Activated CD8-positive, alpha-beta memory T cell treated with anti-CD3 and anti-CD28 coated beads for 48 hours (primary cell): ENCODE data around the gene NSD1.

Source experiments
- DNase-seq, 3 experiments: peaks; one replicate each; pipeline ENCODE4 v3.0.0-alpha.2; 2020; ENCODE audit warnings: low read depth in 2 of 3, low spot score in 2 of 3

NSD1 gene

GRCh38 chr5:177306674-177307543 is 173.3 kb downstream of the NSD1 start:
- no peak for DNase-seq

GRCh38 chr5:177307544-177308363 is 174.2 kb downstream of the NSD1 start:
- no peak for DNase-seq

- no peak for DNase-seq
Measured at GRCh38 chr5:177308740-177309139, 175.2 kb downstream of the NSD1 start.

GRCh38 chr5:177309351-177310191 is 176.0 kb downstream of the NSD1 start:
- no peak for DNase-seq

- no peak for DNase-seq
Measured at GRCh38 chr5:177310332-177310731, 176.8 kb downstream of the NSD1 start.

GRCh38 chr5:177310757-177311391 is 177.3 kb downstream of the NSD1 start:
- no peak for DNase-seq

- no peak for DNase-seq
Measured at GRCh38 chr5:177311392-177311722, 177.8 kb downstream of the NSD1 start.

GRCh38 chr5:177311723-177312648 is 178.4 kb downstream of the NSD1 start, which contains the start of gene MXD3:
Gene MXD3, minus strand, starts transcription at chr5:177311898. Its CDS starts 68 bp downstream, at chr5:177311830.
- peak; percentile 88 to 95 (median 90) for DNase-seq

- no peak for DNase-seq
Measured at GRCh38 chr5:177312649-177313181, 179.1 kb downstream of the NSD1 start.

GRCh38 chr5:177313561-177314259 is 180.1 kb downstream of the NSD1 start:
- no peak for DNase-seq

GRCh38 chr5:177314376-177315342 is 181.1 kb downstream of the NSD1 start:
- no peak for DNase-seq

GRCh38 chr5:177315411-177315810 is 181.8 kb downstream of the NSD1 start:
- no peak for DNase-seq

- no peak for DNase-seq
Measured at GRCh38 chr5:177316005-177316404, 182.4 kb downstream of the NSD1 start.

GRCh38 chr5:177317959-177318377 is 184.4 kb downstream of the NSD1 start:
- no peak for DNase-seq

GRCh38 chr5:177319913-177320588 is 186.5 kb downstream of the NSD1 start:
- no peak for DNase-seq

GRCh38 chr5:177320879-177321278 is 187.3 kb downstream of the NSD1 start:
- no peak for DNase-seq

GRCh38 chr5:177325868-177326381 is 192.4 kb downstream of the NSD1 start:
- no peak for DNase-seq
